ENCODE results near the gene GALNT14. TPM values are rescaled to one million over a fixed set of nuclear protein-coding genes. Genes with fewer than 3 reads are reported as not detected.

Gene GALNT14
- total RNA-seq, 2 donors from 2014 or later: 0.15 to 1.0 TPM

DNA sequence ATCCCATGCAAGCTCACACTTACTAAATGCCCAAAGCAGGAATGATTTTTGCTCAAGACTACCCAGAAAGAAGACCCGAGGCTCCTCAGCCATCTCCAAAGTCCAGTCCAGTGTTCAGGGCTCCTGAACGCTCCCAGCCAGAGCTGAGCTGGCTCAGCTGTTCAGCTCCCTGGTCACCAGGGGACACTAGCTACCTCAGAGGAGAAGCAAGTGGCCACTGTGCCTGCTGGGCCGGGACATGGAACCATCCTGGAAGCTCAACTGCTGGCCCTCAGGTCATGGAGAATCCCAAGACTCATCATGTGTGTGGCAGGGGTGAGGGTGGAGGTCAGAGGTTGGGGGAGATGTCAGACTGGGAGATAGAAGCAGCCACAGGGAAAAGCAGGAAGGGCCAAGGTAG, 89.0 kb downstream of the GALNT14 start:
- Histone ChIP-seq H3K4me3 (no peak overlapping the region), H3K4me1 (no peaks in the 10 kb centered on the region), H3K27ac (no peak overlapping the region), H3K36me3 (no peaks in the 10 kb centered on the region), H3K9me3 (no peaks in the 10 kb centered on the region), H3K27me3 (no peaks in the 10 kb centered on the region)
- TF ChIP-seq, protein P1, sequence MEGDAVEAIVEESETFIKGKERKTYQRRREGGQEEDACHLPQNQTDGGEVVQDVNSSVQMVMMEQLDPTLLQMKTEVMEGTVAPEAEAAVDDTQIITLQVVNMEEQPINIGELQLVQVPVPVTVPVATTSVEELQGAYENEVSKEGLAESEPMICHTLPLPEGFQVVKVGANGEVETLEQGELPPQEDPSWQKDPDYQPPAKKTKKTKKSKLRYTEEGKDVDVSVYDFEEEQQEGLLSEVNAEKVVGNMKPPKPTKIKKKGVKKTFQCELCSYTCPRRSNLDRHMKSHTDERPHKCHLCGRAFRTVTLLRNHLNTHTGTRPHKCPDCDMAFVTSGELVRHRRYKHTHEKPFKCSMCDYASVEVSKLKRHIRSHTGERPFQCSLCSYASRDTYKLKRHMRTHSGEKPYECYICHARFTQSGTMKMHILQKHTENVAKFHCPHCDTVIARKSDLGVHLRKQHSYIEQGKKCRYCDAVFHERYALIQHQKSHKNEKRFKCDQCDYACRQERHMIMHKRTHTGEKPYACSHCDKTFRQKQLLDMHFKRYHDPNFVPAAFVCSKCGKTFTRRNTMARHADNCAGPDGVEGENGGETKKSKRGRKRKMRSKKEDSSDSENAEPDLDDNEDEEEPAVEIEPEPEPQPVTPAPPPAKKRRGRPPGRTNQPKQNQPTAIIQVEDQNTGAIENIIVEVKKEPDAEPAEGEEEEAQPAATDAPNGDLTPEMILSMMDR (IDR thresholded peaks at IDR 0.05): no peak
- DNase-seq (ENCODE audit: low spot score): no peak

DNA sequence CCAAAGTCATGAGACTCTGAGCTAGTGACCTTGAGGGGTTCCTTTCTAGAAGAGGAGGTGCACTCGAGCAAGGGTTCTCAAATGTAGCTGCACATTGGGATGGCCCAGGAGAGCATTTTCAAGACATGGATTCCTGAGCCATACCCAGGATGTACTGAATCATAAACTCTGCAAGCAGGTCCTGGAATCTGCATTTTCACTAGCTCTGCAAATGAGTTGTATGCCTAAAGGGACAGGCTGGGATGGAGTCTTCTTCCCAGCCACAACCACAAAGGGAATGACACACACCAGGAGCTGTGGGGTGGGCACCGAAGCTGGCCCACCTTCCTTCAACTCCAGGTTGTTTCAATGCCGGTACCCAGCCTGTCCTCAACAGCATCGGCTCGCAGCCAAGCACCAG, 90.6 kb downstream of the GALNT14 start:
- H3K27ac ChIP-seq: no peak overlapping the region
- DNase-seq (ENCODE audit: low spot score): no peak
- no peaks in the 10 kb centered on the region for H3K4me1 ChIP-seq
- no peaks in the 10 kb centered on the region for H3K27me3 ChIP-seq
- H3K36me3 ChIP-seq: no peaks in the 10 kb centered on the region
- TF ChIP-seq, protein P1 (IDR thresholded peaks at IDR 0.05): no peak
- H3K9me3 ChIP-seq: no peaks in the 10 kb centered on the region
- no peak overlapping the region for H3K4me3 ChIP-seq

DNA sequence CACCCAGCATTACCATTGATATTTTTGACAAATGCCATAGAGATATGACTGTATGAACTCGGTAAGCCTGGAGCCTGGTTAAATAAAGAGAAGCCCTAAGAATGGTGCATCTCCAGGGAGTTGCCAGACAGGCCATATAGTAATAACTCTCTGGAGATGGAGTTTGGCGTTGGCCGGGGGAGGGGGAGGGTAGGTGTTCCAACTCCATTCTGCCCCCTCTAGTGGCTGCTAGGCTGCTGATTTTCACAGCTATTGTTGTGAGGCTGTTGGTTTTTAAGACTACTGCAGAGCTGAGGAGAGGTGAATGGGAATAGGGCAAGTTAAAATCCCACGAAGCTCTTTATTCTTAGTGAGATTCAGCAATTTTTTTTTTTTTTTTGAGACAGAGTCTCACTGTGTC, 99.9 kb downstream of the GALNT14 start:
- DNase-seq (ENCODE audit: low spot score): no peak
- Histone ChIP-seq H3K4me3 (no peak overlapping the region), H3K9me3 (peaks cover 0 to 30% of the 10 kb centered on the region in 2 donors), H3K36me3 (no peaks in the 10 kb centered on the region), H3K27me3 (no peaks in the 10 kb centered on the region), H3K27ac (no peak overlapping the region), H3K4me1 (no peaks in the 10 kb centered on the region)
- TF ChIP-seq, protein P1 (IDR thresholded peaks at IDR 0.05): no peak

DNA sequence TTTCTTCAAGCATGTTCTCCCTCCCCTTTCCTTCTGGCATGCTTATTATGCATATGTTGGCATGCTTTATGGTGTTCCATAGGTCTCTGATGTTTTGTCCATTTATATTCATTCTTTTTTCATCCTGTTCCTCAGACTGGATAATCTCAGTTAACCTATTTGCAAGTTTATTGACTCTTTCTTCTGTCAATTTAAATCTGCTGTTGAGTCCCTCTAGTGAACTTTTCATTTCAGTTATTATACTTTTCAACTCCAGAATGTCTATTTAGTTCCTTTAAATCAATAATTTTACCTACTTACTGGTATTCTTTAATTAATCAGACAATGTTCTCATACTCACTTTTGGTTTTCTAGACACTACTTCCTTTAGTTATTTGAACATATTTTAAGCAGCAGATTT, 101.2 kb downstream of the GALNT14 start:
- peaks cover 0 to 30% of the 10 kb centered on the region in 2 donors for H3K9me3 ChIP-seq
- H3K4me3 ChIP-seq: no peak overlapping the region
- no peaks in the 10 kb centered on the region for H3K27me3 ChIP-seq
- no peak for DNase-seq (ENCODE audit: low spot score)
- H3K36me3 ChIP-seq: no peaks in the 10 kb centered on the region
- TF ChIP-seq, protein P1 (IDR thresholded peaks at IDR 0.05): no peak
- no peak overlapping the region for H3K27ac ChIP-seq
- H3K4me1 ChIP-seq: no peaks in the 10 kb centered on the region

DNA sequence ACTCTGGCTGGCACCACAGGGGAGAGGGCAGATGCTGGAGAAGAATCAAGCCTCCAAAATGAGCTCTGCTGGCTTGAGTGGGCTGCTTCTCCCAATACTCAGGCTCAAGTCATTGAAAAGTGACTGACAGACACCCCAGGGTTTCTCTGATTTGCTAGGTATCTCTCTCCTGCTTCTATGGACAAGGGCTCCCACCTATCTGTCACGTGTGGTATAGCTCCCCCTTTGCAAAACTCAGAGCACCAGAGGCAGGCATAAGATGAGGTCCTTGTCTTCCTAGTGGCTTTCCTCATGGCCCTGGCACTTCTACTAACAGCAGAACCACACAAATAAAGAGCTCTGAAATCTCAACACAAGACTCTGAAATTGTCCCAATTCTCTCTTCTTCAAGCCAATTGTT, 105.2 kb downstream of the GALNT14 start:
- Histone ChIP-seq H3K9me3 (peaks cover 0 to 25% of the 10 kb centered on the region in 2 donors), H3K27me3 (no peaks in the 10 kb centered on the region), H3K4me3 (no peak overlapping the region), H3K27ac (no peak overlapping the region), H3K4me1 (no peaks in the 10 kb centered on the region), H3K36me3 (no peaks in the 10 kb centered on the region)
- no peak for DNase-seq (ENCODE audit: low spot score)
- TF ChIP-seq, protein P1 (IDR thresholded peaks at IDR 0.05): no peak

DNA sequence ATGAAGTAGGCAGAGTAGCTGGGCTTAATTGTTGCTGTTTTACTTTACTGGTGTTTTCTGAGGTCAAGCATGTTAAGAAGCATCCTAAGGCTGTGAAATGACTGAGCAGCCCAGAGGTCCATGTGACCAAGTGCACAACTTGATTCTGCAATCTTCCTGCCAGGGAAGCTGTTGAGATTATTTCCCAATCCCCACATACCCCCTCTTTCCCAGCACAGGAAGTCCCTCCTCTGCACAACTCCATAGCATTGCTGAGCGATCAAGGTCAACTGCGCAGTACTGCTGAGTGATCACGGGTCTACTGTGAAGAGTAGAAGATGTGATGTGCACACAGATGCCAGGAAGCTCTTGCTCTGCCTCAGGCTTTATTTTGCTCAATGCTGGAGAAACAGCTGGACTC, 105.8 kb downstream of the GALNT14 start:
- peaks cover 0 to 20% of the 10 kb centered on the region in 2 donors for H3K9me3 ChIP-seq
- no peak for DNase-seq (ENCODE audit: low spot score)
- H3K27ac ChIP-seq: no peak overlapping the region
- no peak overlapping the region for H3K4me3 ChIP-seq
- TF ChIP-seq, protein P1 (IDR thresholded peaks at IDR 0.05): no peak
- no peaks in the 10 kb centered on the region for H3K27me3 ChIP-seq
- H3K4me1 ChIP-seq: no peaks in the 10 kb centered on the region
- no peaks in the 10 kb centered on the region for H3K36me3 ChIP-seq

Measured in right atrium auricular region (tissue), 2 donors.